Psoas muscle (tissue), 8 donors: ENCODE measurements around the gene ZCCHC7. TPM values are rescaled to one million over a fixed set of nuclear protein-coding genes. Genes with fewer than 3 reads are reported as not detected.
"Not testable (repeated sequence)": the region's sequence is repeated elsewhere in the genome, so short reads cannot be mapped to it uniquely, and the experiment has no call there.

Experiments used
- ATAC-seq, 4 donors: fragments of 200-7000 bp; cut with Tn5 transposase; one replicate each; pipeline ENCODE4 v1.9.1; 2020; ENCODE audit warnings: moderate library complexity in 3 of 4, mild to moderate bottlenecking in 2 of 4
- DNase-seq, 2 donors: peaks; one replicate each; pipeline ENCODE4 v3.0.0-alpha.2; 2020
- H3K27ac ChIP-seq: fragments of 200-600 bp; one replicate; pipeline ENCODE4 v1.8.0; 2022
- H3K27me3 ChIP-seq, 3 donors: fragments of 200-600 bp in 1 of 3; one replicate each; pipeline versions ENCODE4 v1.6.1 to v1.8.0; 2013 to 2022; ENCODE audit warnings: low read length in 2 of 3, mild to moderate bottlenecking in 2 of 3, moderate library complexity in 1 of 3; ENCODE audit not compliant: insufficient read depth in 3 of 3
- H3K36me3 ChIP-seq, 2 donors: fragments of 200-600 bp in 1 of 2; one replicate each; pipeline versions ENCODE4 v1.6.1 to v1.8.0; 2013 to 2022; ENCODE audit warnings: low read depth in 1 of 2, mild to moderate bottlenecking in 1 of 2, moderate library complexity in 1 of 2; ENCODE audit not compliant: insufficient read depth in 1 of 2
- H3K4me1 ChIP-seq: fragments of 200-600 bp; one replicate; pipeline ENCODE4 v1.8.0; 2022
- H3K4me3 ChIP-seq: fragments of 200-600 bp; one replicate; pipeline ENCODE4 v1.8.0; 2022; ENCODE audit warnings: mild to moderate bottlenecking
- H3K9me3 ChIP-seq: fragments of 200-600 bp; one replicate; pipeline ENCODE4 v1.8.0; 2022
- CTCF ChIP-seq: fragments of 200-600 bp; IDR thresholded peaks from one replicate; pipeline ENCODE4 v1.8.0; 2022; ENCODE audit warnings: antibody characterized with exemption
- WGBS, 3 donors: extraction: QIAGEN DNeasy Blood & Tissue Kit; methylation state at CpG; one replicate each; pipeline versions ENCODE4 v1.1.6 to v1.1.7; 2013; 5-methylcytosine and 5-hydroxymethylcytosine counted together
- intact Hi-C, 2 donors: fragments of 100-400 bp; cut with DNase I; formaldehyde crosslinking; loops; one replicate each; pipeline versions ENCODE4 v1.11.0 to v1.14.2; 2022
- polyA plus RNA-seq, 3 donors: library from polyadenylated mRNA; stranded (reverse); fragments of 200-250 nt; gene quantifications; one replicate each; pipeline ENCODE4 v1.2.3, GENCODE V29; 2013
- total RNA-seq, 4 donors: library from RNA; stranded (reverse); fragmentation: NEBNext Ultra II Directional in 2 of 4; extraction: Animal tissue kit (Norgen Biotek cat#: 25700) in 2 of 4; gene quantifications; one replicate each; pipeline versions ENCODE4 v1.2.1 to v1.2.4, GENCODE V29; 2021 to 2023
- donor health status: healthy with polysubstance abuse.
- donor health status: DM: no; HTN: no; CAD: no; lungs with moderate emphysema.
- donor health status: Bipolar disorder and iron deficiency.
- donor health status: healthy.
- donor health status: DM: yes; HTN: yes; CAD: no.
- donor health status: DM: no; HTN: no; CAD: no.
- donor health status: DM: no; HTN: no; CAD: no.
- donor health status: DM: yes; HTN: yes; CAD: no.

Gene ZCCHC7
- total and polyA plus RNA-seq, 7 donors = 6.2 to 10.3 (median 7.3) TPM

- H3K9me3 ChIP-seq = peaks cover 9% of the 10 kb centered on the region
- H3K4me1 ChIP-seq = no peaks in the 10 kb centered on the region
- TF ChIP-seq CTCF = no peak
- intact Hi-C loops = no loop called here
- H3K27me3 ChIP-seq = no peaks in the 10 kb centered on the region
- ATAC-seq (no peak), DNase-seq (no peak)
- H3K27ac ChIP-seq = no peak overlapping the region
- no peak overlapping the region for H3K4me3 ChIP-seq
- H3K36me3 ChIP-seq = no peaks in the 10 kb centered on the region
These were observed 16.0 kb upstream of the ZCCHC7 start for GRCh38 chr9:37104183-37104889.

GRCh38 chr9:37105234-37105633, 15.1 kb upstream of the ZCCHC7 start:
- WGBS, 3 donors = 44 to 53% (median 51%) methylated on average over 4 of the region's 4 CpGs
- H3K4me3 ChIP-seq = no peak overlapping the region
- ATAC-seq = no peak
- peaks cover 11% of the 10 kb centered on the region for H3K9me3 ChIP-seq
- intact Hi-C loops = no loop called here
- TF ChIP-seq CTCF = no peak
- no peak overlapping the region for H3K27ac ChIP-seq
- no peaks in the 10 kb centered on the region for H3K27me3 ChIP-seq
- no peaks in the 10 kb centered on the region for H3K36me3 ChIP-seq
- no peaks in the 10 kb centered on the region for H3K4me1 ChIP-seq
- no peak for DNase-seq

- intact Hi-C loops = no loop called here
- no peak overlapping the region for H3K4me3 ChIP-seq
- H3K36me3 ChIP-seq = no peaks in the 10 kb centered on the region
- no peaks in the 10 kb centered on the region for H3K4me1 ChIP-seq
- 67 to 84% (median 83%) methylated on average over 3 of the region's 3 CpGs for WGBS, 3 donors
- peaks cover 11% of the 10 kb centered on the region for H3K9me3 ChIP-seq
- no peaks in the 10 kb centered on the region for H3K27me3 ChIP-seq
- ATAC-seq = no peak
- H3K27ac ChIP-seq = no peak overlapping the region
- DNase-seq = no peak
- no peak for TF ChIP-seq CTCF
These were observed 12.7 kb upstream of the ZCCHC7 start for GRCh38 chr9:37107701-37108100.

GRCh38 chr9:37114442-37114841, 5.9 kb upstream of the ZCCHC7 start:
- H3K4me1 ChIP-seq, intact Hi-C loops, H3K4me3 ChIP-seq, H3K27ac ChIP-seq, H3K36me3 ChIP-seq, ATAC-seq, DNase-seq, H3K27me3 ChIP-seq, H3K9me3 ChIP-seq: not testable (repeated sequence)
- WGBS, 3 donors = 91 to 94% (median 91%) methylated on average over 4 of the region's 4 CpGs

- peaks cover 8% of the 10 kb centered on the region for H3K4me1 ChIP-seq
- no peaks in the 10 kb centered on the region for H3K27me3 ChIP-seq
- H3K4me3 ChIP-seq = no peak overlapping the region
- intact Hi-C loops = no loop called here
- H3K36me3 ChIP-seq = no peaks in the 10 kb centered on the region
- no peak overlapping the region for H3K27ac ChIP-seq
- ATAC-seq (no peak), DNase-seq (no peak)
- 91 to 94% (median 92%) methylated on average over 3 of the region's 3 CpGs for WGBS, 3 donors
- no peak for TF ChIP-seq CTCF
- no peaks in the 10 kb centered on the region for H3K9me3 ChIP-seq
These were observed 2.4 kb upstream of the ZCCHC7 start for GRCh38 chr9:37117956-37118355.
